OCI-LY3 (cell line): ENCODE data around the gene CKAP5.

Experiments used
- H2AFZ ChIP-seq: fragments of 200-600, 300-600 bp; shearing (Covaris generic); 2 replicates; pipeline ENCODE4 v1.6.0; 2014; ENCODE audit warnings: antibody characterized with exemption, low read depth, low read length
- H3K27ac ChIP-seq: fragments of 200-600, 300-600 bp; sonication (generic); 2 replicates; pipeline ENCODE4 v1.5.1; 2014; ENCODE audit warnings: mild to moderate bottlenecking, low read length, moderate library complexity, mixed read lengths
- H3K27me3 ChIP-seq: fragments of 200-600, 300-600 bp; sonication (generic); 2 replicates; pipeline ENCODE4 v1.6.1; 2014; ENCODE audit warnings: low read depth, low read length, mixed read lengths
- H3K36me3 ChIP-seq: fragments of 200-600, 300-600 bp; sonication (generic); replicated peaks from 2 replicates; pipeline ENCODE3; 2014; ENCODE audit warnings: low read depth, low read length, mixed read lengths
- H3K4me1 ChIP-seq: fragments of 300-600, 200-600 bp; sonication (generic); 2 replicates; pipeline ENCODE4 v1.6.1; 2014; ENCODE audit warnings: low read length, mixed read lengths
- H3K4me2 ChIP-seq: fragments of 200-600, 300-600 bp; sonication (generic); 2 replicates; pipeline ENCODE4 v1.6.1; 2014; ENCODE audit warnings: low read length, mixed read lengths
- H3K4me3 ChIP-seq: fragments of 300-600, 200-600 bp; sonication (generic); 2 replicates; pipeline ENCODE4 v1.5.1; 2014; ENCODE audit warnings: antibody characterized with exemption, mild to moderate bottlenecking, low read length, moderate library complexity
- H3K79me2 ChIP-seq: fragments of 300-600, 200-600 bp; shearing (Covaris generic); 2 replicates; pipeline ENCODE4 v1.6.1; 2014; ENCODE audit warnings: mild to moderate bottlenecking, low read length, mixed read lengths
- H3K9ac ChIP-seq: fragments of 300-600, 200-600 bp; shearing (Covaris generic); 2 replicates; pipeline ENCODE4 v1.6.0; 2014; ENCODE audit warnings: mild to moderate bottlenecking, low read length, moderate library complexity
- H3K9me3 ChIP-seq: fragments of 200-600, 300-600 bp; shearing (Covaris generic); 2 replicates; pipeline ENCODE4 v1.6.1; 2014; ENCODE audit warnings: low read length, mixed read lengths; ENCODE audit not compliant: insufficient read depth
- H4K20me1 ChIP-seq: fragments of 200-600, 300-600 bp; sonication (generic); 2 replicates; pipeline ENCODE4 v1.6.1; 2016; ENCODE audit warnings: low read length, mixed read lengths; ENCODE audit not compliant: insufficient read depth
- CTCF ChIP-seq: fragments of 200-600, 300-600 bp; sonication (generic); IDR thresholded peaks from 2 replicates; pipeline ENCODE4 v1.5.1; 2014; ENCODE audit warnings: antibody characterized with exemption, low read length, low read depth
- EZH2phosphoT487 ChIP-seq: fragments of 200-600 bp; shearing (Covaris generic); IDR thresholded peaks from 2 replicates; pipeline ENCODE4 v1.6.1; 2018; ENCODE audit warnings: antibody characterized with exemption, mixed run types, low read depth

The CKAP5 gene

GRCh38 chr11:46762248-46762647, 83.8 kb downstream of the CKAP5 start:
- no peak overlapping the region for H2AFZ ChIP-seq
- H3K27ac ChIP-seq, result no peak overlapping the region
- H3K9ac ChIP-seq, result no peak overlapping the region
- H3K4me3 ChIP-seq, result no peak overlapping the region
- H4K20me1 ChIP-seq, result no peaks in the 10 kb centered on the region
- H3K79me2 ChIP-seq, result no peaks in the 10 kb centered on the region
- no peaks in the 10 kb centered on the region for H3K27me3 ChIP-seq
- H3K9me3 ChIP-seq, result no peaks in the 10 kb centered on the region
- H3K4me2 ChIP-seq, result no peak overlapping the region
- peaks cover 64% of the 10 kb centered on the region for H3K36me3 ChIP-seq
- no peak for TF ChIP-seq CTCF
- no peak for TF ChIP-seq EZH2phosphoT487
- H3K4me1 ChIP-seq, result no peaks in the 10 kb centered on the region

GRCh38 chr11:46761807-46762206, 84.3 kb downstream of the CKAP5 start:
- Histone ChIP-seq H3K79me2 (no peaks in the 10 kb centered on the region), H3K4me2 (no peak overlapping the region), H3K27ac (no peak overlapping the region), H4K20me1 (no peaks in the 10 kb centered on the region), H3K36me3 (peaks cover 63% of the 10 kb centered on the region), H3K27me3 (no peaks in the 10 kb centered on the region), H3K9me3 (no peaks in the 10 kb centered on the region), H3K4me1 (no peaks in the 10 kb centered on the region), H3K9ac (no peak overlapping the region), H2AFZ (no peak overlapping the region), H3K4me3 (no peak overlapping the region)
- TF ChIP-seq CTCF (no peak), EZH2phosphoT487 (no peak)

- Histone ChIP-seq H4K20me1 (no peaks in the 10 kb centered on the region), H3K27ac (no peak overlapping the region), H3K79me2 (no peaks in the 10 kb centered on the region), H3K4me3 (no peak overlapping the region), H3K9me3 (no peaks in the 10 kb centered on the region), H3K4me2 (no peak overlapping the region), H3K4me1 (no peaks in the 10 kb centered on the region), H3K27me3 (no peaks in the 10 kb centered on the region), H3K36me3 (peaks cover 63% of the 10 kb centered on the region), H2AFZ (no peak overlapping the region), H3K9ac (no peak overlapping the region)
- TF ChIP-seq CTCF (no peak), EZH2phosphoT487 (no peak)
These were observed 85.5 kb downstream of the CKAP5 start for GRCh38 chr11:46760429-46761128.

DNA sequence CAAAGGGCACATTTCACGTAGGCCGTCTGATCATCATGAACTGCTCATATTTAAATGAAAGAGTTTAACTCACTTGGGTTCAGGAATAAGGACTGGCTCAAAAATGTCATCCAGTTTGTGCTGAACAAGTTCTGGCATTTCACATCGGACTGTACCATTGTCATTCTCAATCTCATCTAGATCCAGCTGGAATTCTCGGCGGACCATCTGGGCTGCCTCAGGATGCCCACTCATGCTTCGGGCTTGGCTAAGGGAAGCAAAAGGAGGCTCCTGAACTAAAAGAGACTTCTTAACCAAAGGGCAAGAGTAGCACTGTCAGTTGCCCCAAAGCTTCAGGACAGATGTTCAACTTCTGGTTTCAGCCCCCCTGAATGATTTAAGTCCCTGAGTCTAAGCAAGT, 86.9 kb downstream of the CKAP5 start:
- H3K4me3 ChIP-seq, result no peak overlapping the region
- TF ChIP-seq EZH2phosphoT487 (no peak), CTCF (no peak)
- H2AFZ ChIP-seq, result no peak overlapping the region
- peaks cover 65% of the 10 kb centered on the region for H3K36me3 ChIP-seq
- H3K9ac ChIP-seq, result no peak overlapping the region
- no peaks in the 10 kb centered on the region for H3K79me2 ChIP-seq
- H3K27ac ChIP-seq, result no peak overlapping the region
- H3K9me3 ChIP-seq, result no peaks in the 10 kb centered on the region
- no peak overlapping the region for H3K4me2 ChIP-seq
- H3K4me1 ChIP-seq, result no peaks in the 10 kb centered on the region
- no peaks in the 10 kb centered on the region for H4K20me1 ChIP-seq
- no peaks in the 10 kb centered on the region for H3K27me3 ChIP-seq
